Tibial artery (tissue), 4 donors: Measurements from ENCODE around the gene PPP1R3E.
A peak's percentile ranks its signal among the peaks of the same experiment; 100 is the strongest.

Source experiments
- DNase-seq, 2 donors: peaks; one replicate each; pipeline ENCODE4 v3.0.0-alpha.2; 2019
- H3K27ac ChIP-seq, 2 donors: fragments of 200-600 bp; sonication (generic) in 1 of 2; 1 replicate in 1 of 2; 2 replicates in 1 of 2; pipeline ENCODE4 v1.5.1; 2018 to 2019; ENCODE audit warnings: mild to moderate bottlenecking in 1 of 2
- H3K27me3 ChIP-seq, 2 donors: fragments of 200-600 bp; sonication (generic) in 1 of 2; one replicate each; pipeline versions ENCODE4 v1.5.1 to v1.6.0; 2016 to 2019
- H3K36me3 ChIP-seq, 3 donors: fragments of 200-600 bp; sonication (generic) in 2 of 3; one replicate each; pipeline ENCODE4 v1.5.1; 2016 to 2019; ENCODE audit warnings: mild to moderate bottlenecking in 2 of 3
- H3K4me1 ChIP-seq, 4 donors: fragments of 200-600 bp; sonication (generic) in 2 of 4; 1 replicate in 3 of 4; 2 replicates in 1 of 4; pipeline ENCODE4 v1.5.1; 2016 to 2019
- H3K4me3 ChIP-seq, 2 donors: fragments of 200-600 bp; sonication (generic) in 1 of 2; 1 replicate in 1 of 2; 2 replicates in 1 of 2; pipeline ENCODE4 v1.5.1; 2018 to 2019; ENCODE audit warnings: mild to moderate bottlenecking in 2 of 2
- H3K9me3 ChIP-seq, 3 donors: fragments of 200-600 bp; sonication (generic) in 1 of 3; one replicate each; pipeline ENCODE4 v1.5.1; 2016 to 2019
- intact Hi-C: fragments of 100-400 bp; cut with DNase I; formaldehyde crosslinking; loops from one replicate; pipeline ENCODE4 v1.15.0; 2023; ENCODE audit warnings: low total_unique reads
- TF ChIP-seq, protein P1 (sequence below), 2 experiments: fragments of 200-600 bp in 1 of 2; fragments of 450-650 bp in 1 of 2; IDR thresholded peaks; one replicate each; pipeline ENCODE4 v1.5.1; 2017 to 2019; ENCODE audit warnings: antibody characterized with exemption in 2 of 2, mild to moderate bottlenecking in 1 of 2, moderate library complexity in 1 of 2

The PPP1R3E gene

GRCh38 chr14:23320584-23321571 lies 18.2 kb upstream of the PPP1R3E start, which contains the start of gene PABPN1:
TSS of gene PABPN1 (plus strand) at chr14:23321457. CDS start at chr14:23321470, 13 bp downstream.
- H3K4me3 ChIP-seq, result peak within 1 kb of the TSS; percentile 81 to 99
- H3K4me1 ChIP-seq, result peaks cover 0 to 25% (median 15%) of the 10 kb centered on the region in 4 donors
- H3K27me3 ChIP-seq, result no peaks in the 10 kb centered on the region
- H3K9me3 ChIP-seq, result no peaks in the 10 kb centered on the region
- peak within 1 kb of the TSS; percentile 89 to 100 for H3K27ac ChIP-seq
- peak; percentile 99 to 100 for DNase-seq
- TF ChIP-seq, protein P1, sequence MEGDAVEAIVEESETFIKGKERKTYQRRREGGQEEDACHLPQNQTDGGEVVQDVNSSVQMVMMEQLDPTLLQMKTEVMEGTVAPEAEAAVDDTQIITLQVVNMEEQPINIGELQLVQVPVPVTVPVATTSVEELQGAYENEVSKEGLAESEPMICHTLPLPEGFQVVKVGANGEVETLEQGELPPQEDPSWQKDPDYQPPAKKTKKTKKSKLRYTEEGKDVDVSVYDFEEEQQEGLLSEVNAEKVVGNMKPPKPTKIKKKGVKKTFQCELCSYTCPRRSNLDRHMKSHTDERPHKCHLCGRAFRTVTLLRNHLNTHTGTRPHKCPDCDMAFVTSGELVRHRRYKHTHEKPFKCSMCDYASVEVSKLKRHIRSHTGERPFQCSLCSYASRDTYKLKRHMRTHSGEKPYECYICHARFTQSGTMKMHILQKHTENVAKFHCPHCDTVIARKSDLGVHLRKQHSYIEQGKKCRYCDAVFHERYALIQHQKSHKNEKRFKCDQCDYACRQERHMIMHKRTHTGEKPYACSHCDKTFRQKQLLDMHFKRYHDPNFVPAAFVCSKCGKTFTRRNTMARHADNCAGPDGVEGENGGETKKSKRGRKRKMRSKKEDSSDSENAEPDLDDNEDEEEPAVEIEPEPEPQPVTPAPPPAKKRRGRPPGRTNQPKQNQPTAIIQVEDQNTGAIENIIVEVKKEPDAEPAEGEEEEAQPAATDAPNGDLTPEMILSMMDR (IDR thresholded peaks at IDR 0.05), result peak in 1 of 2 experiments; percentile 20
- peaks cover 27 to 28% (median 28%) of the 10 kb centered on the region in 3 donors for H3K36me3 ChIP-seq
- intact Hi-C loops, result loop anchor here (5.0 to 10.0 kb wide), 4 partner anchors 46 to 234 kb away; partner anchors contain the start of genes EFS, NGDN, THTPA and ZFHX2

GRCh38 chr14:23319746-23320583 lies 17.3 kb upstream of the PPP1R3E start:
- no peaks in the 10 kb centered on the region for H3K27me3 ChIP-seq
- H3K4me3 ChIP-seq, result peak overlapping the region; percentile 45 to 99
- peak overlapping the region; percentile 89 to 100 for H3K27ac ChIP-seq
- no peak for DNase-seq
- intact Hi-C loops, result loop anchor here (5.0 to 10.0 kb wide), 4 partner anchors 47 to 235 kb away; partner anchors contain the start of genes EFS, NGDN, THTPA and ZFHX2
- TF ChIP-seq, protein P1 (IDR thresholded peaks at IDR 0.05), result no peak
- H3K36me3 ChIP-seq, result peaks cover 21 to 22% (median 22%) of the 10 kb centered on the region in 3 donors
- no peaks in the 10 kb centered on the region for H3K9me3 ChIP-seq
- peaks cover 0 to 25% (median 15%) of the 10 kb centered on the region in 4 donors for H3K4me1 ChIP-seq

DNA sequence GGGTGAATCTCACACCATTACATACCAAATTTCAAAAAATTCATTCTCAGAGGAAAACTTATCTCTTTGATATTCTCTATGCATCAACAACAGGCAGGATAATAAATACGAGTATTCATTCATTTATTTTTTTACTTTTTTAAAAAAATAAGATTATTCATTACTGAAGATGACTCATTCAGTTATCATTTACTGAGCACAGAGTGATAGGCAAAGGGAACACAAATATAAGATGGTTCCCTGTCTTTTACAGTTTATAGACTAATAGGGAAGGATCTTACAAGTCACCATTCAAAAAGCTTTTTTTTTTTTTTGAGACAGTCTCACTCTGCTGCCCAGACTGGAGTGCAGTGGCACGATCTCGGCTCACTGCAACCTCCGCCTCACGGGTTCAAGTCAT lies 13.6 kb upstream of the PPP1R3E start:
- TF ChIP-seq, protein P1 (IDR thresholded peaks at IDR 0.05), result no peak
- Histone ChIP-seq H3K27ac (no peak overlapping the region), H3K4me3 (no peak overlapping the region), H3K4me1 (peaks cover 0 to 6% (median 3%) of the 10 kb centered on the region in 4 donors), H3K9me3 (no peaks in the 10 kb centered on the region), H3K36me3 (peaks cover 0 to 3% (median 0%) of the 10 kb centered on the region in 3 donors), H3K27me3 (no peaks in the 10 kb centered on the region)
- intact Hi-C loops, result no loop called here
- DNase-seq, result no peak

DNA sequence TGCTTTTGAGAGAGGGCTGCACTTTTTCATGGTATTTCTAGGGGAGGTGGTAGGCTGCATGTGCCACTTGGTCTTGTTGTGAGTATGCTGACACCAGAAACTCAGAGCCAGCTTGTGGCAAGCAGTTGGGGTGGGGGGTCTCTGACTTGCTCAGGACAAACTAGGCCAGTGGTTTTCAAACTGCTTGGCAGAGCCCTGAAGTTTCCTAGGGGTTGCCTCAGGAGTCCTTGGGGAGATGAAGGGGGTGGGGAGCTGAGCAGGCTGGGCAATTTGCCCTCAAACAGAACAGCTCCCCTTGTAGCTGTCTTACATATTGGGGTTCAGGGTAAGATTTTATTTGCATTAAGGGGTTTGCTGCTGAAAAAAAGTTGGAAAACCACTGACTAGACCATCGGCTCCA lies 7.9 kb upstream of the PPP1R3E start:
- no peaks in the 10 kb centered on the region for H3K27me3 ChIP-seq
- TF ChIP-seq, protein P1 (IDR thresholded peaks at IDR 0.05), result no peak
- intact Hi-C loops, result no loop called here
- DNase-seq, result no peak
- peaks cover 0 to 44% (median 36%) of the 10 kb centered on the region in 4 donors for H3K4me1 ChIP-seq
- no peak overlapping the region for H3K27ac ChIP-seq
- no peaks in the 10 kb centered on the region for H3K9me3 ChIP-seq
- H3K4me3 ChIP-seq, result no peak overlapping the region
- H3K36me3 ChIP-seq, result peaks cover 0 to 30% (median 25%) of the 10 kb centered on the region in 3 donors
